Middle frontal gyrus (tissue), 1 donor: Measurements from ENCODE around the gene KIF13A.

Experiments
- DNase-seq: peaks from one replicate; pipeline ENCODE4 v3.0.0-alpha.2; 2015; ENCODE audit warnings: low spot score; ENCODE audit errors: extremely low spot score

The KIF13A gene

GRCh38 chr6:17730078-17730704 is 257.2 kb downstream of the KIF13A start:
- no peak for DNase-seq

GRCh38 chr6:17729223-17730077 is 258.0 kb downstream of the KIF13A start:
- no peak for DNase-seq

- no peak for DNase-seq
These were observed 258.7 kb downstream of the KIF13A start for GRCh38 chr6:17728551-17729222.

- no peak for DNase-seq
These were observed 262.4 kb downstream of the KIF13A start for GRCh38 chr6:17725083-17725482.

- DNase-seq = no peak
These were observed 263.1 kb downstream of the KIF13A start for GRCh38 chr6:17724341-17724740.

GRCh38 chr6:17721671-17722070 is 265.8 kb downstream of the KIF13A start:
- no peak for DNase-seq

GRCh38 chr6:17719323-17720041 is 268.0 kb downstream of the KIF13A start:
- no peak for DNase-seq

GRCh38 chr6:17716221-17716620 is 271.2 kb downstream of the KIF13A start:
- DNase-seq = no peak

GRCh38 chr6:17714879-17715851 is 272.3 kb downstream of the KIF13A start:
- no peak for DNase-seq

GRCh38 chr6:17714177-17714576 is 273.3 kb downstream of the KIF13A start:
- no peak for DNase-seq

GRCh38 chr6:17712576-17712975 is 274.9 kb downstream of the KIF13A start:
- DNase-seq = no peak

GRCh38 chr6:17710331-17710730 is 277.1 kb downstream of the KIF13A start:
- DNase-seq = no peak

- DNase-seq = no peak
These were observed 278.0 kb downstream of the KIF13A start for GRCh38 chr6:17709476-17709875.
